ENCODE measurements around the gene DHX9. TPM values are rescaled to one million over a fixed set of nuclear protein-coding genes. Genes with fewer than 3 reads are reported as not detected.

Gene DHX9
- total RNA-seq, 2 donors from 2014 or later = 44.7 to 55.5 TPM

DNA sequence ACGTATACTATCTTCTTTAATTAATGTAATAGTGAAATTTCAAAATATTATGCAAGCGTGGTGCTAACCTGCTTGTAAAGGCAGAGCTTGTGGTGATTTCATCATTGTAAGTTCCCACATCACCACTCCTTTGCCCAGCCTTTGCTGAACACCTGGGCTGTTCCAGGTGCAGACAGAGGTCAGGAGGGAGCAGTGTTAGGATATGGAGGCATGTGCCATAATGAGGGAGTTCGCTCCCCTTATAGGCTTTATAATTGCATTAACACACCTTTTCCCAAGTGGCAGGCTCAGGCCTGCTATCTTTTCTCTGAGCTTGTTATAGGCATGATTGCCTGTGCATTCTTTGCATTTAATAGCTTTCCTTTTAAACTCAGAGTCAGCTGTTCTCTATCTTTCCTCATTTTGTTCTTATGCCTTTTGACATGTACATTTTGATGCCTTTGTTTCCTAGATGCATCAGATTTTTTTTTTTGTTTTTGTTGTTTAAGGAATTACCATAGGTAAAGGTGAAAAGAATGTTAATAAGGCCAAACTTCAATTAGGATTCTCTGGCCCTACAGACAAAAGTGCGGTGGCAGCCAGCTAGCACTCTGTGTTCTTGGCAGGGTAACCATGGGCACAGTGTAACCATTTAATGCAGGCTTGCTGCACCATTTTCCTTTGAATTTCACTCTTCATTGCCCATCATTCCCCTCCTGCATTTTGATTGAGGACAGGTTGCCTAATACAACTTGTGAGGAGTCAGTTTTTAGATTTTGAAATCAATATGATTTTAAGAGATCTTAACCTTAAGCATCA, 36.9 kb upstream of the DHX9 start:
- H3K36me3 ChIP-seq = peaks cover 5% of the 10 kb centered on the region
- no peaks in the 10 kb centered on the region for H3K9me3 ChIP-seq
- DNase-seq (ENCODE audit: low spot score) = no peak

DNA sequence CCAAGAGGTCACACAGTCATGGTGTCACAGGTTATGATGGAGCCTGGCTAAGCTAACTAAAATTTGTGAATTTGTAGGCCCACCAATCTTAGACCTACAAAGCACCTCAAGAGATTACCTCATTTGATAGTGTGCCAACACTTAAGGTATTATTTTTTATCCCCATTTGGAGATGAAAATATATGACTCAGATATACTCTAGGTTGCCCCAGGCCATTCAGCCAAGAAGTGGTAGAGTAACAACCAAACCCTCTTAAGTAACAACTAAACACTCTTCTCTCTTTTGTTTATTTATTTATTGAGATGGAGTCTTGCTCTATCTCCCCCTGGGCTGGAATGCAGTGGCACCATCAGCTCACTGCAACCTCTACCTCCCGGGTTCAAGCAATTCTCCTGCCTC, 35.3 kb upstream of the DHX9 start:
- Histone ChIP-seq H3K36me3 (peaks cover 5% of the 10 kb centered on the region), H3K27ac (no peak overlapping the region), H3K9me3 (no peaks in the 10 kb centered on the region), H3K4me3 (no peak overlapping the region), H3K27me3 (no peaks in the 10 kb centered on the region), H3K4me1 (peaks cover 0 to 7% of the 10 kb centered on the region in 2 donors)
- DNase-seq (ENCODE audit: low spot score) = no peak
- no peak for TF ChIP-seq CTCF (IDR thresholded peaks at IDR 0.05)

More for the DNA sequence above, 36.9 kb upstream of the DHX9 start:
- no peak for TF ChIP-seq CTCF (IDR thresholded peaks at IDR 0.05)
- no peak overlapping the region for H3K27ac ChIP-seq
- H3K4me3 ChIP-seq = no peak overlapping the region
- no peaks in the 10 kb centered on the region for H3K27me3 ChIP-seq
- H3K4me1 ChIP-seq = peaks cover 0 to 7% of the 10 kb centered on the region in 2 donors

- Histone ChIP-seq H3K4me1 (peaks cover 0 to 7% of the 10 kb centered on the region in 2 donors), H3K27me3 (no peaks in the 10 kb centered on the region), H3K9me3 (no peaks in the 10 kb centered on the region), H3K4me3 (no peak overlapping the region), H3K36me3 (peaks cover 5% of the 10 kb centered on the region), H3K27ac (no peak overlapping the region)
- TF ChIP-seq CTCF (IDR thresholded peaks at IDR 0.05) = no peak
- no peak for DNase-seq (ENCODE audit: low spot score)
These were observed 33.0 kb upstream of the DHX9 start for GRCh38 chr1:182806015-182806678.

DNA sequence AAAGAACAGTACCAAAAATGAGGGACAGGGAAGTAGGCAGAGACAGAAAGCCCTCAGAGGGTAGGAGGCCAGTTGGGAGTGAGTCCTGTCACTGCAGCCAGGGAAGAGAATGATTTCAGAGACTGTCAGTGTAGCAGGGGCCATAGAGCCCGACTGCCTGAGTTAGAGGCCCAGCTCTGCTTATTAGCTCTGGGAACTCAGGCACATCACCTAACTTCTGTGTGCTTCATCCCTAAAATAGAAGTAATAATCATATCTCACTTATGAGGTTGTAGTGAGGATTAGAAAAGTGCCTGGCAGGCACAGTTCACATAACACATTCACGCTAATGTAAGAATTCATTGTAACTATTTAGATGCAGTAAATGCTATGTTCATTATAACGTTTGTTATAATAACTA, 31.2 kb upstream of the DHX9 start:
- Histone ChIP-seq H3K9me3 (no peaks in the 10 kb centered on the region), H3K27me3 (no peaks in the 10 kb centered on the region), H3K36me3 (peaks cover 5% of the 10 kb centered on the region), H3K27ac (no peak overlapping the region), H3K4me1 (no peaks in the 10 kb centered on the region), H3K4me3 (no peak overlapping the region)
- no peak for DNase-seq (ENCODE audit: low spot score)
- no peak for TF ChIP-seq CTCF (IDR thresholded peaks at IDR 0.05)

DNA sequence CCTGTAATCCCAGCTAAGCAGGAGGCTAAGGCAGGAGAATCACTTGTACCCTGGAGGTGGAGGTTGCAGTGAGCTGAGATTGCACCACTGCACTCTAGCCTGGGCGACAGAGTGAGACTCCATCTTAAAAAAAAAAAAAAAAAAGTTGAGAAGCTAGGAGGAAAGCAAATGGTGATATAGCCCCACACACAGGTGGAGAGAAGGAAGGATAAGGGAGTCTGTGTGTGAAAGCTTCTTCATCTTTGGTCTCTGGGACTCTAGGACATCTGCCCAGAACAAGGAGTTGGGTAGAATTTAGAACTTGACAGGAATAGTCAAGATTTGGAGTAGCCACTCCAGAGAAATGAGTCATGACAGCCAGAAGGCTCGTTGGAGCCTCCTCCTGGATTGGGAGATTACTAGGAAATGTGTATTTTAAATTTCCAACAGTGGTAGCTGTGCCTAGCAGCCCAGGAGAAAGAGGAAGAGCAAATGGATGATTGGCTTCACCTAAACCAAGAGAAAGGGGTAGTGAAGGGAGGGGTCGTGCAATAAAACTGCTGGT, 29.7 kb upstream of the DHX9 start:
- no peaks in the 10 kb centered on the region for H3K4me1 ChIP-seq
- no peaks in the 10 kb centered on the region for H3K9me3 ChIP-seq
- no peak overlapping the region for H3K27ac ChIP-seq
- H3K4me3 ChIP-seq = no peak overlapping the region
- no peaks in the 10 kb centered on the region for H3K27me3 ChIP-seq
- peaks cover 8% of the 10 kb centered on the region for H3K36me3 ChIP-seq
- TF ChIP-seq CTCF (IDR thresholded peaks at IDR 0.05) = no peak
- no peak for DNase-seq (ENCODE audit: low spot score)

All from right atrium auricular region (tissue), 2 donors.